Stomach (tissue), 9 donors: ENCODE data around the gene LUZP2. TPM values are rescaled to one million over a fixed set of nuclear protein-coding genes. Genes with fewer than 3 reads are reported as not detected.

Experiments
- DNase-seq, 2 donors: peaks; one replicate each; pipeline versions ENCODE4 v3.0.0 to v3.0.0-alpha.2; 2013 to 2019
- H3K27ac ChIP-seq, 5 donors: fragments of 200-600 bp in 4 of 5; sonication (generic) in 4 of 5; one replicate each; pipeline ENCODE4 v1.5.1; 2013 to 2019; ENCODE audit warnings: mild to moderate bottlenecking in 1 of 5, moderate library complexity in 1 of 5
- H3K27me3 ChIP-seq, 3 donors: fragments of 200-600 bp; sonication (generic); one replicate each; pipeline ENCODE4 v1.5.1; 2017 to 2019; ENCODE audit warnings: mixed run types in 1 of 3
- H3K36me3 ChIP-seq, 4 donors: fragments of 200-600 bp; sonication (generic); 1 replicate in 3 of 4; 2 replicates in 1 of 4; pipeline ENCODE4 v1.5.1; 2016 to 2019
- H3K4me1 ChIP-seq, 4 donors: fragments of 200-600 bp; sonication (generic); one replicate each; pipeline ENCODE4 v1.5.1; 2016 to 2019
- H3K4me3 ChIP-seq, 4 donors: fragments of 200-600 bp; sonication (generic) in 3 of 4; one replicate each; pipeline ENCODE4 v1.5.1; 2016 to 2019; ENCODE audit warnings: mild to moderate bottlenecking in 1 of 4
- H3K9me3 ChIP-seq, 4 donors: fragments of 200-600 bp; sonication (generic); one replicate each; pipeline ENCODE4 v1.5.1; 2016 to 2019
- CTCF ChIP-seq, 7 experiments: fragments of 450-650 bp in 4 of 7; fragments of 200-600 bp in 3 of 7; sonication (generic) in 3 of 7; IDR thresholded peaks; one replicate each; pipeline ENCODE4 v1.5.1; 2016 to 2019; ENCODE audit warnings: antibody characterized with exemption in 7 of 7, control low read depth in 2 of 7, mild to moderate bottlenecking in 1 of 7
- EP300 ChIP-seq: sonication (generic); formaldehyde crosslinking; IDR thresholded peaks from one replicate; pipeline ENCODE4 v1.6.1; 2017; ENCODE audit warnings: antibody characterized with exemption
- POLR2A ChIP-seq, 4 donors: fragments of 450-650 bp; IDR thresholded peaks; one replicate each; pipeline ENCODE4 v1.6.1; 2016; ENCODE audit warnings: antibody characterized with exemption in 4 of 4, control low read depth in 2 of 4, mild to moderate bottlenecking in 1 of 4, moderate library complexity in 1 of 4
- POLR2AphosphoS5 ChIP-seq, 3 donors: sonication (generic); formaldehyde crosslinking; IDR thresholded peaks; one replicate each; pipeline ENCODE4 v1.6.1; 2016; ENCODE audit warnings: antibody characterized with exemption in 3 of 3
- WGBS, 5 donors: extraction: QIAGEN DNeasy Blood & Tissue Kit in 3 of 5; methylation state at CpG; one replicate each; pipeline versions ENCODE4 v1.1.5 to v1.1.7; 2013 to 2018; 5-methylcytosine and 5-hydroxymethylcytosine counted together
- intact Hi-C: fragments of 100-400 bp; cut with DNase I; formaldehyde crosslinking; loops from one replicate; pipeline ENCODE4 v1.15.1; 2023; ENCODE audit warnings: low total_unique reads
- polyA plus RNA-seq, 3 donors: library from polyadenylated mRNA; stranded (reverse); fragments of 200-250 nt; gene quantifications; one replicate each; pipeline ENCODE4 v1.2.3, GENCODE V29; 2013
- total RNA-seq, 5 donors: library from RNA; depleted of rRNA; stranded (reverse); fragments of >200 nt; gene quantifications; one replicate each; pipeline versions ENCODE4 v1.1.0 to v1.2.3, GENCODE V29; 2014 to 2016
- donor health status: healthy with polysubstance abuse.
- donor health status: Bipolar disorder and iron deficiency.
- donor health status: healthy.

Gene LUZP2
- total and polyA plus RNA-seq, 8 donors: 0.06 to 6.8 (median 0.23) TPM; not detected in 4

- peaks cover 0 to 32% (median 15%) of the 10 kb centered on the region in 3 donors for H3K27me3 ChIP-seq
- no peak for DNase-seq
- no peak overlapping the region for H3K27ac ChIP-seq
- H3K4me1 ChIP-seq: peaks cover 3 to 14% (median 10%) of the 10 kb centered on the region in 4 donors
- no peaks in the 10 kb centered on the region for H3K36me3 ChIP-seq
- intact Hi-C loops: no loop called here
- no peaks in the 10 kb centered on the region for H3K9me3 ChIP-seq
- TF ChIP-seq POLR2A (IDR thresholded peaks at IDR 0.05) (no peak), EP300 (no peak), POLR2AphosphoS5 (IDR thresholded peaks at IDR 0.05) (no peak), CTCF (IDR thresholded peaks at IDR 0.05) (no peak)
- no peak overlapping the region for H3K4me3 ChIP-seq
- WGBS, 5 donors: 68 to 76% (median 74%) methylated on average over 3 of the region's 3 CpGs
Measured at GRCh38 chr11:24497831-24498230, 978 bp downstream of the LUZP2 start.

GRCh38 chr11:24502425-24502824 lies 5.6 kb downstream of the LUZP2 start:
- H3K27me3 ChIP-seq: peaks cover 0 to 10% (median under 1%) of the 10 kb centered on the region in 3 donors
- WGBS, 5 donors: 67 to 85% (median 84%) methylated on average over 7 of the region's 7 CpGs
- intact Hi-C loops: no loop called here

GRCh38 chr11:24509114-24509513 lies 12.3 kb downstream of the LUZP2 start:
- H3K27me3 ChIP-seq: no peaks in the 10 kb centered on the region
- WGBS, 5 donors: 43 to 54% (median 50%) methylated on average over 3 of the region's 3 CpGs
- intact Hi-C loops: no loop called here
- H3K4me1 ChIP-seq: no peaks in the 10 kb centered on the region
- no peaks in the 10 kb centered on the region for H3K9me3 ChIP-seq
- no peak overlapping the region for H3K27ac ChIP-seq
- H3K36me3 ChIP-seq: no peaks in the 10 kb centered on the region
- no peak for TF ChIP-seq POLR2A (IDR thresholded peaks at IDR 0.05)
- no peak for TF ChIP-seq EP300
- TF ChIP-seq POLR2AphosphoS5 (IDR thresholded peaks at IDR 0.05): no peak
- TF ChIP-seq CTCF (IDR thresholded peaks at IDR 0.05): no peak
- H3K4me3 ChIP-seq: no peak overlapping the region
- DNase-seq: no peak

More at GRCh38 chr11:24502425-24502824, 5.6 kb downstream of the LUZP2 start:
- Histone ChIP-seq H3K9me3 (no peaks in the 10 kb centered on the region), H3K36me3 (no peaks in the 10 kb centered on the region), H3K27ac (no peak overlapping the region), H3K4me1 (peaks cover 0 to 1% (median under 1%) of the 10 kb centered on the region in 4 donors), H3K4me3 (no peak overlapping the region)
- DNase-seq: no peak
- TF ChIP-seq POLR2AphosphoS5 (IDR thresholded peaks at IDR 0.05) (no peak), POLR2A (IDR thresholded peaks at IDR 0.05) (no peak), CTCF (IDR thresholded peaks at IDR 0.05) (no peak)

- intact Hi-C loops: no loop called here
- no peak overlapping the region for H3K27ac ChIP-seq
- no peaks in the 10 kb centered on the region for H3K36me3 ChIP-seq
- 27 to 48% (median 39%) methylated on average over 5 of the region's 5 CpGs for WGBS, 5 donors
- no peaks in the 10 kb centered on the region for H3K27me3 ChIP-seq
- H3K4me3 ChIP-seq: no peak overlapping the region
- TF ChIP-seq CTCF (IDR thresholded peaks at IDR 0.05): no peak
- TF ChIP-seq POLR2A (IDR thresholded peaks at IDR 0.05): no peak
- TF ChIP-seq EP300: no peak
- TF ChIP-seq POLR2AphosphoS5 (IDR thresholded peaks at IDR 0.05): no peak
- H3K4me1 ChIP-seq: no peaks in the 10 kb centered on the region
- H3K9me3 ChIP-seq: no peaks in the 10 kb centered on the region
- no peak for DNase-seq
Measured at GRCh38 chr11:24511511-24511910, 14.7 kb downstream of the LUZP2 start.
